NCI-H2107 treated with DMSO at 0.1 percent for 48 hours (cell line): Measurements from ENCODE around the gene ANKRD66.
"Not testable (repeated sequence)": the region's sequence is repeated elsewhere in the genome, so short reads cannot be mapped to it uniquely, and the experiment has no call there.

Source experiments
- DNase-seq: peaks from one replicate; lab custom pipeline; 2025; ENCODE audit not compliant: unreplicated experiment; lab: John Stamatoyannopoulos, UW

The ANKRD66 gene

GRCh38 chr6:46746696-46747095, at the start of gene ANKRD66:
ANKRD66 (plus strand) TSS chr6:46746933; CDS start chr6:46751949, 5,016 bp downstream.
- no peak for DNase-seq

GRCh38 chr6:46699970-46700369, 46.8 kb upstream of the ANKRD66 start:
- DNase-seq, result no peak

DNA sequence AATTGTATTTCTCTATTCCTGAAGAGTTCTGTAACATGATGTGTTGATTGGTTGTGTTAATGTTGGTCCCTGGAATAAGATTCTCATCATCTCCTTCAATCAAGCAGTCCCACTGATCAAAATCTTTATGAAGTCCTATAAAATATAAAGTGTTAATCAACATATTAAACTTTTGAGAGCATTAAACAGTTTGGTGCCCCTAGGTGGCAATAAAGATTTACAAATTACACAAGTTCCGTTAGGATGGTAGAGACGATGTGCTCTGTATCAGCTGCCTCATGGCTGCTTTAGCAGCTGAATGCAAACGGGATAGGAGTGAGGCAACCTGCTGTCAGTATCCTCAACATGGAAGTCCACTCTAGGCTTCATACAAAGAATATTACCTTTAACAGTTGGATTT, 42.2 kb upstream of the ANKRD66 start:
- no peak for DNase-seq

GRCh38 chr6:46706464-46706863, 40.3 kb upstream of the ANKRD66 start:
- no peak for DNase-seq

GRCh38 chr6:46711491-46711890, 35.2 kb upstream of the ANKRD66 start:
- DNase-seq, result no peak

DNA sequence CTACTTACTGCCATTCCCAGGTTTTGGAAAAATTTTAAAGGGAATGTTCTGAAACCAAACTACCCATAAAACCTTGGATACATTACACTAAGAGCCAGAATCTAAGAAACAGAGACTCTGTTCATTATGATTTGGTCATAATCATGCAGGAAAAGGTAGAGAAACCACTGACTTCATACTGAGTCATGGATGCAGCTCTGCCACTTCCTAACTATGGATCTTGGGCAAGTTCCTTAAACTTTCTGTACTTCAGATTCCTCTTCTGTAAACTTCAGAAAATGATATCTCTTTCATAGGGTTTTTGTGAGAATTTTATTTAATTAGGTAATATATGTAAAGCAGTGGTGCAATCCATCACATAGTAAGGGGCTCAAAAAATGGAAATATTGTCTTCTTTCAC, 31.6 kb upstream of the ANKRD66 start:
- DNase-seq, result no peak

DNA sequence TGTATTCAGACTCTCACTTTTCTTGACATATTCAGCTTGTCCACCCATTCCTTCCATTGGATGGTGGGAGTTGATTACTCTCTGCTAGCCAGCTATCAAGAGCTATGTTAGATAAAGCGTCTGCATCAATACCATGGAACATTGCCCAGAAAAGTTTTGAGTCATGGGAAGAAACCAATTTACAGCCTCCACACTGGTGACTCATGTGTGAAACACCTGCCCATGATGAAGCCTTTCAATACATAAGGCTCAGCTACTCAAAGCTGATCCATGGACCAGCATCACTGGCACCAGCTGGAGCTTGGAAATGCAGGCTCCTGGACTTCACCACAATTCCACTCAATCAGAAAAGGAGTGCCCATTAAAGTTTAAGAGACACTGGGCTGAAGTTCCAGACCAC, 27.6 kb upstream of the ANKRD66 start:
- DNase-seq, result no peak

DNA sequence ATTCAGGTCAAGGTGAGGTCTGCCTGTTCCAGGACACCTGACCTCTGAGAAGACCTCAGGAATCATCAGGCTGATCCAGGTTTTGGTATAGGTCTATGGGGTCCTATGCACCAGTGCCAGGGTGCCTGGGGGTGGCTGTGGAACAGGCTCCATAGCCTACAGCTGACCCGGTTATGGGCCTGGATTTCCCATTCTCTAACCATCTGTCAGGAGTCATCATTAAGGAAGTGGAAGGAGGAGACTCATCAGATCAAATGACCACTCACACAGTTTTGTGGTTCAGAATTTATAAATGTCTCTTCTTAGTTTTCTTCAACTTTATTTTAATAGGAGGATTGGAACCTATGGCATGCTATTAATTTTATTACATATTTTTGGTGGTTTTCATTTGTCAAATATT, 26.3 kb upstream of the ANKRD66 start:
- no peak for DNase-seq

- no peak for DNase-seq
These were observed 16.9 kb upstream of the ANKRD66 start for GRCh38 chr6:46729787-46730326.

DNA sequence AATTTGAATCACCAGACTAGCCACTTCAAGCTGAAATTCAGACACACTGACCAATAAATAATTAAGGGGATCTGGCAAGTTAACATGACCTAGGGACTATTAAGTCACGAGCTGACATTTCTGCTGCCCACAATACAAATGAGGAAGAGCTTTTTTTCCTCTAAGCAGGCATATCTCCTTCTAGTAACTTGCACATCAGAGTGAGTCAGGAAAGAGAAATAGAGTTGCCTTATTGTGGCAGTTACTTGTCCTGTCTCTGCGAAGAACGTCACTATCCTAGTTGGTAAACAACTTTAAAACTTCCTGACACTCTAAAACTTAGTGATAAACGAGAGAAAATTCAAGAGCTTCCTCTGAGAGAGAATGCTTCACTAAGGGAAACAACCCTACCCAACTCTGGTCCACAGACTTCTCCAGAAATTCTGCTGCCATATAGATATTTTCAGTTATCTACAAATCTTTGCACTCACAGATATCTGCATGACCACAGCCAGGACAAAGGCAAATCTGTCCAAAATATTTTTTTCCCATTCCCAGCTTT, 15.7 kb upstream of the ANKRD66 start:
- DNase-seq, result no peak

- no peak for DNase-seq
These were observed 13.4 kb upstream of the ANKRD66 start for GRCh38 chr6:46733341-46733801.

DNA sequence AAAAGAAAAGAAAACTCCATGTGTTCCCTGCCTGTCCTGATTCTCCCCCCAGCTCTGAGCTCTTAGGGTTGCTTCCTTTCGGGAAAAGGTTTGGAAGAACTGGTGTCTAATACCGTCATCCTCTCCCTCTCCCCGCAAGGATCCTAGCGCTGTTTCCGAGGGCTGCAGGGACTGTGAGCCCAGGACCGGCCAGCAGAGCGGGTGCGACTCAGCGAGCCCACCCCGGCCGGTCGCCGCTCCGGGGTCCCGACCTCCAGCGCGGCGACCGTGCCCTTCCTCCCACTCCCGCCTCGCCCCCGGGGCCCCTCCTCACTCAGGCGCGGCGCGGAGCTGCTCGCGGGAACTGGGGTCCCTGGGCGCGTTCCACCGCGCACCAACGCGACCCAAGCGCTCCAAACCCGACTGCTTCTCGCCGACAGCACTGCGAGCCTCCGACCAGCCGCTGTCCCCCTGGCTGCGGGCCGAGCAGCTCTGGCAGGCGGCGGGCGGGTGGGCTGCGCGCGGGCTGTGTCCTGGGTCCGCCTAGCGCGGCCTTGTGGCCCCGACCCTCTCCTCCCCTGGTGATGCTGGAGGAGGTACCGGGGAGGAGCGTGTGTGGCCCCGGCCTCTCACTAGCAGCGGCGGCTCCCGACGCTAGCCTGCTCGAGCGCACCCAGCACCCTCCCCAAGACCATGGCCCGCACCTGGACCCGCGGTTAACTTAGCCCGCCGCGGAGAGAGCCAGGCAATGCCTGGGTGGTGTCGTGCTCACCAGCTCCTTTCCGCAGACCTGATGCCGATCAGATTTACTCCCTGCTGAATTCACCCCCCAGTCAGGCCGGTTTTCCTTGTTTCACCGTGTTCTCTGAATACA, 11.6 kb upstream of the ANKRD66 start, which contains the start of gene PLA2G7:
Gene PLA2G7, minus strand, starts transcription at position 509 of the 853 bp plus-strand sequence. CDS start 12,484 bp downstream, outside the sequence.
- no peak for DNase-seq

DNA sequence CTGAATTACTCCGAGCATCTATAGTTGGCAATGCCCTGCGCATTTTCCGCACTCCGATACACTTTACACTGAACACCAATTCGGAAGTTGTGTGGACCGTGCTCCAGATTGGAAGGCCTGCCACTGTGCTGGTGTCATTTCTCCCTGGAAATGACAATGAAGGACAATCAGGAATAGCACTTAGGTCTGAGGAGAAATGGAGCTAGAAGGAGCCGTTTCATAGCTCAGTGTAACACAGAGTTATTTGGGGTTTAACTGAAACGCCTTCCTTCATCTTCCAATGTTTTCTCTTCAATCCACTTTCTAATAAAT, 11.1 kb upstream of the ANKRD66 start:
- DNase-seq, result no peak

DNA sequence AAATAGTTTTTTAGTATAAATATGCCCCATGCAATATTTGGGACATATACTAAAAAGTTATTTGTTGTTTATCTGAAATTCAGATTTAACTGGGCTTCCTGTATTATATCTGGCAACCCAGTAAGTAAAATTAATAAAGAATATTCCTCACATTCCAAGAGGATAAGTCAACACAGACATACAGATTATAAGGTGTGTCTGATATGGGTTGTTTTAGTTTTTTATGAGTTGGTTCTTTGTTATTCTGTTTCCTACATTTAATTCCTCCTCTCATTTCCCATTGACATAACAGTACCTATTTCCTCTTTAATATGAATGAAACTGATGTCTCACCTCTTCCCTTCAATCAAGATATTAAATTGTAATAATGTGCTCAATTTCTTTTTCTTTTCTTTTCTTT, 9.8 kb upstream of the ANKRD66 start:
- no peak for DNase-seq

DNA sequence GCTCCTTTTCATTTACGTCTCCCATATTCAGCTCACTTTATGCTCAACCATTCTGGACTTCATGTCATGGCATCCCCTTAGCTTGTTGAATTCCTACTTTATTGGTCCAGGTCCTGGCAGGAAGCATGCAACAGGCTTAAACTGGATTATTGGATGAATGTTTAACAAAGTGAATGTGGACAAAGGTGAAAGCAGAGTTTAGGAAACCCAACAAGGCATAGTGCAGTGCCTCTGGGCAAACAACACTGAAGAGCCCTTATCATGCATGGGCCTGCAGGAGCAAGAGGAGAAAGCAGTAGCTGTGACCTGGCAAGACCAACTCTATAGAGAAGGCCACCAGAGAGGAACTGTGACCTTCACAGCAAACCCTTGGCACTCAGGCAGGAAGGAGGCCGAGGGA, 5.3 kb upstream of the ANKRD66 start:
- no peak for DNase-seq

GRCh38 chr6:46741910-46742309, 4.8 kb upstream of the ANKRD66 start:
- no peak for DNase-seq

- DNase-seq, result no peak
These were observed 3.1 kb upstream of the ANKRD66 start for GRCh38 chr6:46743425-46744158.

GRCh38 chr6:46744159-46744725, 2.5 kb upstream of the ANKRD66 start:
- not testable (repeated sequence) for DNase-seq

GRCh38 chr6:46745973-46746372, 760 bp upstream of the ANKRD66 start:
- DNase-seq, result no peak

GRCh38 chr6:46748940-46749503, 2.3 kb downstream of the ANKRD66 start:
- no peak for DNase-seq

- DNase-seq, result no peak
These were observed 3.0 kb downstream of the ANKRD66 start for GRCh38 chr6:46749731-46750130.
